GM23338 (cell line): ENCODE results near the gene CPNE1. TPM values are rescaled to one million over a fixed set of nuclear protein-coding genes. Genes with fewer than 3 reads are reported as not detected.
A peak's percentile ranks its signal among the peaks of the same experiment; 100 is the strongest.

Experiments
- CREB1 ChIP-seq: fragments of 250-450 bp; sonication (Bioruptor Pico); IDR thresholded peaks from 2 replicates; pipeline ENCODE4 v1.5.0; 2020; ENCODE audit warnings: low read depth, mild to moderate bottlenecking, moderate library complexity
- ETS1 ChIP-seq: IDR thresholded peaks from 2 replicates; pipeline ENCODE4 v1.6.1; 2016; ENCODE audit warnings: antibody characterized with exemption
- REST ChIP-seq: IDR thresholded peaks from one replicate; pipeline ENCODE4 v1.6.1; 2018; ENCODE audit warnings: antibody characterized with exemption; ENCODE audit not compliant: unreplicated experiment
- ZNF462 ChIP-seq: fragments of 250-450 bp; sonication (Bioruptor Pico); IDR thresholded peaks from 2 replicates; pipeline ENCODE4 v1.5.0; 2020; ENCODE audit warnings: mild to moderate bottlenecking, moderate library complexity
- polyA plus RNA-seq: library from polyadenylated mRNA; unstranded; fragments of >200 nt; fragmentation: Nextera tagmentation; extraction: Ambion mirVana; gene quantifications from 2 replicates; pipeline ENCODE4 v1.2.1, GENCODE V29; 2016
- total RNA-seq: library from RNA; depleted of rRNA; stranded (reverse); fragments of >200 nt; shearing (Covaris generic); gene quantifications from 2 replicates; pipeline ENCODE4 v1.2.3, GENCODE V29; 2014

CPNE1 gene
- total and polyA plus RNA-seq, 2 experiments from 2014 or later, result 189 to 196 TPM

GRCh38 chr20:35699127-35699956, 34.6 kb upstream of the CPNE1 start, which contains the start of the genes NFS1 and ROMO1 (continued):
- TF ChIP-seq ZNF462 (CRISPR knock-in tag) (no peak), ETS1 (peak; percentile 84), REST (no peak), CREB1 (CRISPR knock-in tag) (peak; percentile 92)
